ENCODE results near the gene VSTM2L.
"Not testable (repeated sequence)": the region's sequence is repeated elsewhere in the genome, so short reads cannot be mapped to it uniquely, and the experiment has no call there.

VSTM2L gene

DNA sequence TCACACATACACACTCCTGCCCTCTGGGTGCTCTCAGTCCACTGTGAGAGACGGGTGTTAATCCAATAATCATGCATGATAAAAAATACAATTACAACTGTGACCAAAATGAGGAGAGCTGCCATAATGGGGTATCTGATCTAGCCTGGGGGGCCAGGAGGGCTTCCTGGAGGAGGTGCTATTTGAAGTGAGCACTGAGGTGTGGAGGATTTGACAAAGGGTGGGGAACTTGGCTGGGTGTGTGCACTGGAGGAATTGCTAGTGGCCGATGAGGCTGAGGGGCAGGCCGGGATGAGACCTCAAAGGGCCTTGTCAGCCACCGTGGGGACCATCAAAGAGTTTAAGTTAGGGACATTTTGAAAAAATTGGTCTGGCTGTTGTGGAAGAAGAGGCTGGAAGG is 34.8 kb downstream of the VSTM2L start:
- DNase-seq (ENCODE audit: low spot score): no peak

DNA sequence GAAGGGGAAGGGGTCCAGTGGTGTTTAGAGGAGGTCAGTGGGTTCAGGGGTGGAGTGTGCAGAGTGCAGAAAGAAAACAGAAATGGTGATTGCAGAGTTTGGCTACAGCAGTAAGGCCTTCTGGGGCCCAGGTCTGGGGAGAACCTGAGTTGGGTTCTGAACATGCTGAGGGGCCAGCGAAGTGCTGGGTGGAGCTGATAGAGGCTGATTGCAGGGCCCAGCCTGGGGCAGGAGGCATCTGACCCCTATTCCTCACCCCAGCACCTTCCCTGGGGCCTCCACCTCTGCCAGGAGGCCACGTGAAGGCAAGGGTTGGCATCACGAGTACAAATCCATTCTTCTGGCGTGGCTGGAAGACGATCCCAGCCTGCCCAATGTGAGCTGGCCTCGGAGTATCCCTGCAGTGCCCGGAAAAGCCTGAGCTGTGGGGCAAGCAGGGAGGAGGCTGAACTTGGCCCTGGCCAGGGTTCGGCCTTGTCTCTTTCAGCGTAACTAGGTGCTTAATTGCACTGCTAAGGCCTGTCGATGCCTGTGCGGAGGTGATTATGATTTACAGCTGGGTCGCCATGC is 35.3 kb downstream of the VSTM2L start:
- no peak for DNase-seq (ENCODE audit: low spot score)

DNA sequence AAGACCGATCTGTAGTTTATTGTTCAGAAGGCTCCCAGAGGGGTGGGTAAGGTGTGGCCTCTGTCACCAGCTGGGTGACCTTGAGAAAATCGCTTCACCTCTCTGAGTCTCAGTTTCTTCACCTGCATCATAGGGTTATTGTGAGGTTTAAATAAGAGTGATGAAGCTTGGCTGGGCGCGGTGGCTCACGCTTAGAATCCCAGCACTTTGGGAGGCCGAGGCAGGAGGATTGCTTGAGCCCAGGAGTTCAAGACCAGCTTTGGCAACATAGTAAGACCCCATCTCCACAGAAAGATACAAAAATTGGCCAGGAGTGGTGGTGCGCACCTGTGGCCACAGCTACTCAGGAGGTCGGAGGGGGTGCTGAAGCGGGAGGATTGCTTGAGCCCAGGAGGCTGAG is 36.0 kb downstream of the VSTM2L start:
- no peak for DNase-seq (ENCODE audit: low spot score)

DNA sequence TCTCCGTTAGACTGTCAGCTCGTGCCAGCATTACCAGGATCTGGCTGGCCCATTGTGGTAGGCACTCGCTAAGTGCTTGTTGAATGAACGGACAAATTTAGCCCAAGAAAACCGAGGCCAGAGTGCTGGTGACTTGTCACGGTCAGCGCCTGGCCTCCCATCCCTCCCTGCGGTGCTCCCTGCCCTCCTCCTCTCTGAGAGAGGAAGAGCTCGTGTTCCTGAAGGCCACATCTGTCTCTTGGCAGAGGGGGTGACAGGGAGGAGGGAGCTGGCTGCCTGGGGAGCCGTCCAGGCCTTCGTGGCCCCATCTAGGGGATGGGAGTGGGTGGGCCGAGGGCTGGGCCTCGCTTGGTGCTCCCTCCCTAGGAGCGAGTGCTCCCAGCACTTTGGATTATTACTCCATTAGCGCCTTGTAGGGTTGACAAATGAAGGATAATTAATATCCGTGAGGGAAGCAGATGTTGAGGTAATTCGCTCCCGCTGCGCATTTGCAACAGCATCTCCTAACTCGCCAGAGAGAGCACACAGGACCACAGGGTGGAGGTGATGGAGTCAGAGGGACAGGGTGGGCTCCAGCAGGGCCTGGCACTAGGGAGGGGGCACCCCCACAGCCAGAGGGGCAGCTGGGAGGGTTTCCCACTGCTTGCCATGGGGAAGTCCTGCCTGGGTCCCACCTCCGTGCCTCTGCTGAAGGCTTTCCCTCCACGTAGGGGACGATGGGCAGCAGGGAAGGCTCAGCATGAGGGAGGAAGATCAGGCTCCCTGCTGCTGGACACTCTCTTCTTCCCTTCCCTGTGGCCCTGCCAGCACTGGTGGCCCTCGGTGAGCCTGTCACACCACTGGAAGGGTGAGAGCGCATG is 37.0 kb downstream of the VSTM2L start:
- no peak for DNase-seq (ENCODE audit: low spot score)

DNA sequence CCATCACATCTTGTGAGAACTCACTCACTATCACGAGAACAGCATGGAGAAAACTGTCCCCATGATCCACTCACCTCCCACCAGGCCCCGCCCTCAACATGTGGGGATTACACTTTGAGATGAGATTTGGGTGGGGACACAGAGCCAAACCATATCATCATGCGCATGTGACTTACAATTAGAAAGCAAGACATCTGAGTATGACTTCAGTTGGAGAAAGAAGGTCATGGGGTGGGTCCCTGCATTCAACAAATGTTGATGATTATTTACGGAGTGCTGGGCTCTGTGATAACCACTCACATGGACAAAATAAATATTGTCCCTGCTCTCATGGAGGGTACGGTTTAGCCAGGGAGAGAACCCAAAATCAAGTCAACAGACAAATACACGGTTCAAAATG is 37.9 kb downstream of the VSTM2L start:
- no peak for DNase-seq (ENCODE audit: low spot score)

DNA sequence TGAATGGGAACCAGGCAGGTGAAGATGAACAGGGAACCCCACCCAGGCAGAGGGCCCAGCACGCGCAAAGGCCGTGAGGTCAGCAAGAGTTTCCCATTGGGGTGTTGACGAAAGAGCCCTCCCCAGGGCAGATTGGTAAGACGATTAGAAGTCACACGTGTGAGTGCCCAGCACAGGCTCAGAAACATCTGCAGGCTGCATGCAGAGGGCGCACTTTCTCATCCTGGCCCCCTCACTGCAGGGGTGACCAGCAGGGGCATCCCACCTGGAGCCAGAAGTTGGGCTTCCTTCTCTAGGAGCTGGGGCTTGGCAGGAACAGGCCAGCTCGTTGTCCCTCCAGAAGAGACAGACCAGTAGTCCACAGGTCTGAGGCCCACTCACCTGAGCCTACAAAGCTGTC is 38.4 kb downstream of the VSTM2L start:
- DNase-seq (ENCODE audit: low spot score): no peak

DNA sequence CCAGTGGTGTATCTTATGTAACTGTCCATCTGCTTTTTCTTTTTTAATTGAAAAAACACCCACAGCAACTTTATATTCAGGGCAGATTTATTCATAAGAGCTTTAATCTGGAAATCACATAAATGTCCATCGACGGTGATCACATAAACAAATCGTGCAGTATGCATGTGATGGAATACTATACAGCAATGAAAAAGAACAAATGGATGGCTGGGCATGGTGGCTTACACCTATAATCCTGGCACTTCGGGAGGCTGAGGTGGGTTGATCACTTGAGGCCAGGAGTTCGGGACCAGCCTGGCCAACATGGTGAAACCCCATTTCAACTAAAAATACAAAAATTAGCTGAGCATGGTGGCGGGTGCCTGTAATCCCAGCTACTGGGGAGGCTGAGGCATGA is 39.1 kb downstream of the VSTM2L start:
- no peak for DNase-seq (ENCODE audit: low spot score)

DNA sequence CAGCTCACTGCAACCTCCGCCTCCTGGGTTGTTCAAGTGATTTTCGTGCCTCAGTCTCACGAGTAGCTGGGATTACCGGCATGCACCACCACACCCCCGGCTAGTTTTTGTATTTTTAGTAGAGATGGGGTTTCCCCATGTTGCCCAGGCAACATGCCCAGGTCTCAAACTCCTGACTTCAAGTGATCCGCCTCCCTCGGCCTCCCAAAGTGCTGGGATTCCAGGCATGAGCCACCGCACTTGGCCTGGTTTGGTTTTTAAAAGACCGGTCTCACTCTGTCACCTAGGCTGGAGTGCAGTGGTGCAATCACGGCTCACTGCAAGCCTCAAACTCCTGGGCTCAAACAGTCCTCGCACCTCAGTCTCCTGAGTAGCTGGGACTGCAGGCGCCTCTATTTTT is 40.1 kb downstream of the VSTM2L start:
- no peak for DNase-seq (ENCODE audit: low spot score)

DNA sequence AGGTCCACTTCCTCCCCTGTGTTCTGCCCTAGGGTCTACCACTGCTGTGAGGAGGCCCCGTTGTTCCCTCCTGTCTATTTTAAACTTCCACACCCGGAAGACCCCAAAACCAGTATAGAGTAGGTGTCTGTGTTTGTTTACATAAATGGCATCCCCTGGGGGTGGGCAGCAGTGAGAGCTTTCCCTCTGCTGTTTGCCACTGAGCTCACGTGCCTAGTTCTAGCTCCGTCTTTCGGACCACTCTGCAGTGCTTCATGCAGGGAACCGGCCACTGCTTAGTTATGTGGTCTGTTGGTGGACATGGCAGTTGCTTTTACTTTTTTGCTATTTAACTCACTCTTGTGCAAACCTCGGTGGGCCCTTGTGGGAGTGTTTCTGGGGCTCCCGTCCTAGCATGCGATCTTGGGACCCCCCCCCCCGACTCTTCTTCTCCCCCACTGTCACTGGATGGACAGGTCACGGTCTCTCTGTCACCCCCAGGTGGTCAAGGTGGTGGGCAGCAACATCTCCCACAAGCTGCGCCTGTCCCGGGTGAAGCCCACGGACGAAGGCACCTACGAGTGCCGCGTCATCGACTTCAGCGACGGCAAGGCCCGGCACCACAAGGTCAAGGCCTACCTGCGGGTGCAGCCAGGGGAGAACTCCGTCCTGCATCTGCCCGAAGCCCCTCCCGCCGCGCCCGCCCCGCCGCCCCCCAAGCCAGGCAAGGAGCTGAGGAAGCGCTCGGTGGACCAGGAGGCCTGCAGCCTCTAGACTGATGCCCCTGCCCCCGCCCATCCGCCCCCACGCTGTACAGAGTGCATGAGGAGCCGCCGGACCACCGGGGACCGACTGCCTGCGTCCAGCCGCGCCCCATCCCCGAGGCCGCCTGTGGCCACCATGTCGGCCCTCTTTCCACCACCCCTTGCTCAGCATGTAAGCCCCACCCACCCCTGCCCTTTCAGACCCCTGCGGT is 40.9 kb downstream of the VSTM2L start:
- DNase-seq (ENCODE audit: low spot score): peak; percentile 6

DNA sequence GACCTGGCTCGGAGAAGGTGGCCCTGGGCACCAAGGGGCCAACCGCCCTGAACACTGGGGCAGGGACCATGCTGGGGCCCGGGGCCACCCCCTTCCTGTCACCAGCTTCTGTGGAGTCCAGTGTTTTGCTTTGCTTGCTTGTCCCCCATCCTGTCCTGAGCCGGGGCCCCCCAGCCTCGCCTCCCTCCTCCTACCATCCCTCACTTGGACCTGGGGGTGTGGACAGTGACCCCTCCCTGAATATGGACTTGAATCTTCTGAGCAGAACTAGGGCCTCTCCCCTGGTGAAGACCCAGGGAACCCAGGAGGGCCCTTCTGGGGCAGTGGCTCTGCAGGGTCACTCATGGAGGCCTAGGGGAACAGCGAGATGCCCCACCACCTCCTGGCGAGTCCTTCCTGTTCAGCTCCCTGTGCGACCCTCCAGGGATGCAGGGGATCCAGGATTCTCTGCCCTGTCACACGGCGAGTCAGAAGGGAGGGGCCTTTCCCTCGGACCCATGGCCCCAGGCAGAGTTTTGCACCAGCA is 41.6 kb downstream of the VSTM2L start:
- peak; percentile 1 for DNase-seq (ENCODE audit: low spot score)

DNA sequence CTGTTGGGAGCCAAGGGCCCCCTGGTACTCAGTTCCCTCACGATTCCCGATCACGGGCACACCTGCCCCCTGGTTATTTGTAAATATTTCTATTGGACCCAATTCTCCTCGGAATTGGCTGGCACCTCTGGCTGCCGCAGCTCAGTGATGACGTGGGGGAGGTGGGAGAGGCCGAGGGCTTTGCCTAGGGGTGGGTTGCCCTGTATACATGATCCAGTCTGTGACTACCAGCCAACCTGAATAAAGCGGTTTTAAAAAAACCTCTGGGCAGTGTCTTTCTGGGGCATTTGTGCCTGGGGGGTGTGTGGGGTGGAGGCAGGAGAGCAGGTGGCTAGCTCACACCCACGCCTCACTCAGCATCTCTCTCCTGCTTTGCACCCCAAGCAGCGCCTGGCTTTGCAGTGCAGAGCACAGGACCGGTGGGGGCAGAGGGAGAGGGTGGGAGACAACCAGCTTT is 42.2 kb downstream of the VSTM2L start:
- DNase-seq (ENCODE audit: low spot score): peak; percentile 3

DNA sequence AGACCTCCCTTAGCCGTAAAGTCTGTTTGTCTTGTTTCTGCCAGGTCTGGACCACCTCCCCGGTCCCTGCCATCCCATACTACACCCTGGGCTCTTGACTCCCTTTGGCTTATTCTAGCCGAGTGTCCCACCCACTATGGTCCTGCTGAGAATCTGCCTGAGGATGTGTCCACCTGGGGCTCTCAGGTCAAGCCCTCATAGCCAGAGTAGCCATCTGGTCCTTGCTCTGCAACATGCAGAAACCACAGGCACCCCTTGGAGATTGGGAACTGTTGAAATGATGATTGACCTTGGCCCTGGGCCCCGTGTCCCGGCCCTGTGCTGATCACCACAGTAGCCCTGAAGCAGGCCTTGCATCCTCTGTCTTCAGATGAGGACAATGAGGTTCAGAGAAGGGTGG is 44.0 kb downstream of the VSTM2L start:
- no peak for DNase-seq (ENCODE audit: low spot score)

DNA sequence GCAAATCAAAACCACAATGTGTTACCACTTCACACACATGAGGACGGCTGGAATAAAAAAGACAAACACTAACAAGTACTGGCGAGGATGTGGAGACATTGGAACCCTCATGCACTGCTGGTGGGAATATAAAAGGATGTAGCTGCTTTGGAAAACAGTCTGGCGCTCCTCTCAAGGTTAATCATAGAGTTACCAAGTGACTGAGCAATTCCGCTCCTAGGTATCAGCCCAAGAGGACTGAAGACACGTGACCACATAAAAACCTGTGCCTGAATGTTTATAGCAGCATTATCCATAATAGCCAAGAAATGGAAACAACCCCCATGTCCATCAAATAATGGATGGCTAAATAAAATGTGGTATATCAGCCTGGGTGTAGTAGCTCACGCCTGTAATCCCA is 45.0 kb downstream of the VSTM2L start:
- DNase-seq (ENCODE audit: low spot score): no peak

DNA sequence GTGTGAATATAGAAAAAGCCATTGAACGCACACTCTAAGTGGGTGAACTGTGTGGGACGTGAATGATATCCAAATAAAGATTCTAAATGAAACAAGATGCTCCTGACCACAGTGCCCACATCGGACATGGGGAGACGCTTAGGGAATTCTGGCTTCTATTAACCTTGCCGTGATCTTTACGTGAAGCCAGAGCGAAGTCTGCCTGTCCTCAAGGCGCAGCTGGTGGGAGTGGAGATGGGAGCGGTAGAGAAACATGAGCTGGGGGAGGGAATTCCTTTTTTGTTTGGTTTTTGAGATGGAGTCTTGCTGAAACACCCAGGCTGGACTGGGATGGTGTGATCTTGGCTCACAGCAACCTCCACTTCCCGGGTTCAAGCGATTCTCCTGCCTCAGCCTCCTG is 46.0 kb downstream of the VSTM2L start:
- no peak for DNase-seq (ENCODE audit: low spot score)

DNA sequence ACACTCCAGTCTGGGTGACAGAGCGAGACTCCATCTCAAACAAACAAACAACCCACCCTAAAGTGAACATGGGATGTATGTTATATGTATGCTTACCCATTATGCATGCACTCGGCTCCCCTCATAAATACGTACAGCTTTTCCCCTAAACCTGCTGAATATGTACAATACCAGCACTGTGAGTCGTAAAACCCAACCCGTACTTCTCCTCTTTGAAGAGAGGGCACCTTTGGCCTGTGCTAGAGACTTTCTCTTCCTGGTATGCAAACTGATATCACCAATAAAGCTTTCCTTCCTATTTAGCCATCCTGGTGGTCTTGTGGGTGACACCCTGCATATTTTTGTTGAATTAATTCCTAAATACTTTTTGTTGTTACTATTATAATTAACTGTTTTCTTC is 51.3 kb downstream of the VSTM2L start:
- DNase-seq (ENCODE audit: low spot score): no peak

DNA sequence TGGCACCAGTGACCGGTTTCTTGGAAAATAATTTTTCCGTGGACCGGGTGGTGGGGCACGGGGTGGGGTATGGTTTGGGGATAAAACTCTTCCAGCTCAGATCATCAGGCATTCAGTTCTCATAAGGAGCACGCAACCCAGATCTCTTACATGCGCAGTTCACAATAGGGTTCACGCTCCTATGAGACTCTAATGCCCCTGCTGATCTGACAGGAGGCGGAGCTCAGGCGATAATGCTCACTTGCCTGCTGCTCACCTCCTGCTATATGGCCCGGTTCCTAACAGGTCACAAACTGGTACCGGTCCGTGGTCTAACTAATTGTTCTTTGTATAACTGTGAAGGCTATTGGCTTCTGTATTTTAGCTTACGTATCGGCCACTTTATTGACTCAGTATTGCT is 51.7 kb downstream of the VSTM2L start:
- DNase-seq (ENCODE audit: low spot score): no peak

DNA sequence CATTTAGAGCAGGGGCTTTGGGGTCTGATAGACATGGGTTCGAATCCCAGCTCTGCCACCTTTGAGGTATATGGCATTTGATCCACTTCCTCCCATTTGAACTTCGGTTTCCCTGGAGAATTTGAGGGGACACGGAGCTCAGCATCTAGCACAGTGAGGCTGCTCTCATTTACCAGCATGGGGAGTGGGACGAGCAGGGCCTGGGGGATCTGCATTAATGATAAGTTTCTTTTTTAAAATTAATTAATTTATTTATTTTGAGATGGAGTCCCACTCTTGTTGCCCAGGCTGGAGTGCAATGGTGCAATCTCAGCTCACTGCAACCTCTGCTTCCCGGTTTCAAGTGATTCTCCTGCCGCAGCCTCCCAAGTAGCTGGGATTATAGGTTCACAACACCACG is 52.6 kb downstream of the VSTM2L start:
- no peak for DNase-seq (ENCODE audit: low spot score)

DNA sequence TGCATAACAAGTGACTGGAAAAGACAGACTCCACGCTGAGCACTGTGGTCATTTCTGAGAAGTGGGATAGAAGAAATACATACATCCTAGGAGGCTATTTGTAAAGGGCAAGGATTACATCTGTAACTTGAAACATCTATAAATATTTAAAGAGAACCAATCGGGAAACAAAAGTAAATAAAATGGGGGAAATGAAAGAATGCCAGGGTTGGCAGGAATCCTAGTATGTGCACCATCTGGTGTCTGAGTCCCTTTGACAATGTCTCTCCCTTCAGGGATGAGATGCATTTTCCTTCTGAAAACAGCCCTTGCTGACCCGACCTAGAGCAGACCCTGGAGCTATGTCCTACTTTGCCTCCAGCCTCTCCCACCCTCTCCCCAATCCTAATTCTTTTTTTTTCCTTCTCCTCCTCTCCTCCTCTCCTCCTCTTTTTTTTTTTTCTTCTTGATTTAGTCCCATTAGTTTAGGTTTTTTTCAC is 53.2 kb downstream of the VSTM2L start:
- no peak for DNase-seq (ENCODE audit: low spot score)

DNA sequence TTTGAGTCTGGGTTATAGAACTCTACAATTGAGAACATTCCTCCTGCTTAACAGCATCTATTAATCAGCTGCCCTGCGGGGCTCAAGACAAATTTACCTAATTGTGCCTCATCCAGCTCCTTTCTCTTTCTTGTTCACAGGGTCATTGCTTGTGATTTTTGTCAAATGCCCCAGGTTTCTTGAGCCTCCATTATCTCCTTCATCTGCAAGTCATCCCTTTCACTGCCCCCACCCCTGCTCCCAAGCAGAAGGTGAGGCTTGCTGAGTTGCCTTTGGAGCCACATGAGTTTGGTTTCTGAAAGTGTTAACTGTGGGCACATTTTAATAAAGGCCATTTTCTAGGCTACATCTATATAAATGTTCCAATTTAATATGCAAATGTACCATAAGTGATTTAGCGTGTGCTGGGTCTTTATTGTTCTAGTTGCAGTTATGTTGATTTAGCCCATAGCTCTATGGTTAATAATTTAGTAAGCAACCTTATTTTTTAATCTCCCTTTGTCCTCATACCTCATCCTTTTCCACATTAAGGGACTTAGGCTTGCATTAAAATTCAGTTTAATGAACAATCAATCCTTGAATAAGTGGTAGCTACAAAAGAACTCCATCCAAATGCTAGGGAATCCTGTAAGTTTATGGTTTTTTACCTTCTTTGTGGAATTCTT is 56.1 kb downstream of the VSTM2L start:
- DNase-seq (ENCODE audit: low spot score): no peak

DNA sequence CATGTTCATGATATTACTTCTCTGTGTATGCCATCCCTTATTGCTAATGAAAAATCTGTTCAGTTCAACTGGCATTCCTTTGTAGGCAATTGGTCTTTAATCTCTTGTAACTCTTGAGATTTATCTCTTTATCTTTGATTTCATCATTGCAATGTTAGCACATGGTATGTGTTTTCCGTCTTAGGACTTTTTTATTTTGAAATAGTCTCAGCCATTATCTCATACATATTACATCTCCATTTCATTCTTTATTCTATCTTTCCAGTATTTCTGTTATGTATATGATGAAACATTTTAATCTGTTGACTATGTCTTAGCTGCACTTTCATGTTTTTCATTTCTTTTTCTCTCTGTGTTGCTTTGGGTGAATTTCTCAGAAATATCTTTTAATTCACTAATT is 58.1 kb downstream of the VSTM2L start:
- DNase-seq (ENCODE audit: low spot score): no peak

DNA sequence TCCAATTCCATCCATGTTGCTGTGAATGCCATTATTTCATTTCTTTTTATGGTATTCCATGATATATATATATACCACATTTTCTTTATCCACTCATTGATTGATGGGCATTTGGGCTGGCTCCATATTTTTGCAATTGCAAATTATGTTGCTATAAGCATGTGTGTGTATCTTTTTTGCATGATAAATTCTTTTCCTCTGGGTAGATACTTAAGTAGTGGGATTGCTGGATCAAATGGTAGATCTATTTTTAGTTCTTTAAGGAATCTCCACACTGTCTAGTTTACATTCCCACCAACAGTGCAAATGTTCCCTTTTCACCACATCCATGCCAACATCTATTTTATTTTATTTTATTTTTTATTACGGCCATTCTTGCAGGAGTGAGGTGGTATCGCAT is 60.6 kb downstream of the VSTM2L start:
- DNase-seq (ENCODE audit: low spot score): not testable (repeated sequence)
